HepG2 (cell line): Measurements from ENCODE around the gene NSMCE1. TPM values are rescaled to one million over a fixed set of nuclear protein-coding genes. Genes with fewer than 3 reads are reported as not detected.
A peak's percentile ranks its signal among the peaks of the same experiment; 100 is the strongest.

ENCODE experiments used
- ATAC-seq: fragments of 200-7000 bp; cut with Tn5 transposase; 3 replicates; pipeline ENCODE4 v1.9.1; 2020; ENCODE audit warnings: mild to moderate bottlenecking, moderate library complexity
- BruUV-seq: library from RNA; stranded (reverse); fragments of 400-500 nt; replicated peaks from 2 replicates; lab custom pipeline; 2021; lab: Mats Ljungman, UMichigan
- CTCF ChIA-PET: fragments of 300-600 bp; formaldehyde crosslinking; extraction: SDS; loops from one replicate; lab custom pipeline; 2021; ENCODE audit warnings: low total read pairs, inconsistent platforms, low intra/inter-chr PET ratio; lab: Yijun Ruan, JAX
- POLR2A ChIA-PET: fragments of 350-600 bp; sonication (Branson Sonifier 250); formaldehyde crosslinking; loops from one replicate; lab custom pipeline; 2020; ENCODE audit warnings: antibody characterized with exemption, inconsistent platforms; lab: Yijun Ruan, JAX
- DNase-seq: peaks from one replicate; pipeline ENCODE4 v3.0.0-alpha.2; 2015; ENCODE audit warnings: low spot score
- FAIRE-seq: peaks from 3 replicates; lab custom pipeline; 2011; peaks lifted over from hg19 to GRCh38; lab: Jason Lieb, UNC
- H2AFZ ChIP-seq: one replicate; pipeline ENCODE4 v1.6.1; 2011; ENCODE audit warnings: low read length, inconsistent platforms
- H3K27ac ChIP-seq: fragments of 300-600 bp; 3 replicates; pipeline ENCODE4 v1.8.0; 2011; ENCODE audit warnings: mixed run types, mild to moderate bottlenecking, mixed read lengths, low read length, inconsistent platforms; ENCODE audit not compliant: insufficient read depth; ENCODE audit errors: extremely low read length
- H3K27me3 ChIP-seq, 2 experiments: fragments of 200-600 bp in 1 of 2; 2 replicates in 1 of 2; 3 replicates in 1 of 2; pipeline versions ENCODE4 v1.6.0 to v1.8.0; 2011; ENCODE audit warnings: low read length in 2 of 2, mild to moderate bottlenecking in 2 of 2, moderate library complexity in 2 of 2, inconsistent platforms in 1 of 2; ENCODE audit not compliant: insufficient read depth in 2 of 2, control insufficient read depth in 1 of 2
- H3K36me3 ChIP-seq, 2 experiments: fragments of 200-600 bp in 1 of 2; replicated peaks in 1 of 2; 2 replicates in 1 of 2; 3 replicates in 1 of 2; pipeline versions ENCODE4 v1.5.1 to v1.8.0; 2011; ENCODE audit warnings: low read length in 2 of 2, inconsistent platforms in 1 of 2; ENCODE audit not compliant: insufficient read depth in 2 of 2, control insufficient read depth in 1 of 2
- H3K4me1 ChIP-seq: 2 replicates; pipeline ENCODE4 v1.5.1; 2012; ENCODE audit warnings: low read length, inconsistent platforms; ENCODE audit not compliant: insufficient read depth
- H3K4me2 ChIP-seq: 2 replicates; pipeline ENCODE4 v1.6.0; 2011; ENCODE audit warnings: low read depth, low read length, inconsistent platforms
- H3K4me3 ChIP-seq, 3 experiments: fragments of 200-600 bp in 1 of 3; sonication (generic), shearing (Covaris generic) in 1 of 3; replicated peaks in 1 of 3; 2 replicates each; pipeline ENCODE4 v1.5.1; 2011 to 2016; ENCODE audit warnings: low read length in 3 of 3, inconsistent platforms in 2 of 3, low read depth in 2 of 3, mild to moderate bottlenecking in 2 of 3, control low read depth in 1 of 3, mixed read lengths in 1 of 3; ENCODE audit not compliant: insufficient read depth in 1 of 3
- H3K79me2 ChIP-seq: one replicate; pipeline ENCODE4 v1.6.1; 2011; ENCODE audit warnings: low read length, inconsistent platforms; ENCODE audit not compliant: insufficient read depth
- H3K9ac ChIP-seq: 2 replicates; pipeline ENCODE4 v1.6.0; 2011; ENCODE audit warnings: mild to moderate bottlenecking, low read depth, low read length, inconsistent platforms; ENCODE audit not compliant: insufficient read depth
- H3K9me3 ChIP-seq: 2 replicates; pipeline ENCODE4 v1.5.1; 2012; ENCODE audit warnings: mild to moderate bottlenecking, low read length
- H4K20me1 ChIP-seq: 2 replicates; pipeline ENCODE4 v1.6.0; 2011; ENCODE audit warnings: inconsistent platforms, mild to moderate bottlenecking, low read length, moderate library complexity; ENCODE audit not compliant: insufficient read depth
- AGO2 ChIP-seq: fragments of 200-400 bp; formaldehyde crosslinking; optimal IDR thresholded peaks from 2 replicates; pipeline ENCODE3; 2017; ENCODE audit warnings: mild to moderate bottlenecking, low read depth, low read length, moderate library complexity
- AKAP8 ChIP-seq: sonication (generic); formaldehyde crosslinking; IDR thresholded peaks from 2 replicates; pipeline ENCODE4 v1.5.1; 2020; ENCODE audit warnings: mild to moderate bottlenecking, missing genetic modification reagents
- BCL3 ChIP-seq: sonication (generic); formaldehyde crosslinking; IDR thresholded peaks from 2 replicates; pipeline ENCODE4 v1.5.1; 2020; ENCODE audit warnings: mild to moderate bottlenecking, missing genetic modification reagents, moderate library complexity
- GLI4 ChIP-seq: sonication (generic); formaldehyde crosslinking; IDR thresholded peaks from 2 replicates; pipeline ENCODE4 v1.5.1; 2020; ENCODE audit warnings: missing genetic modification reagents, mild to moderate bottlenecking, moderate library complexity, borderline replicate concordance
- MTA1 ChIP-seq: sonication (generic); formaldehyde crosslinking; IDR thresholded peaks from 2 replicates; pipeline ENCODE4 v1.4.0; 2020; ENCODE audit warnings: missing genetic modification reagents, mild to moderate bottlenecking, borderline replicate concordance
- RBM39 ChIP-seq: fragments of 200-400 bp; formaldehyde crosslinking; IDR thresholded peaks from one replicate; pipeline ENCODE4 v1.6.1; 2018; ENCODE audit warnings: antibody characterized with exemption, mild to moderate bottlenecking, low read depth, low read length; ENCODE audit not compliant: poor library complexity, severe bottlenecking
- SSRP1 ChIP-seq: IDR thresholded peaks from 2 replicates; pipeline ENCODE4 v1.6.1; 2016; ENCODE audit warnings: control low read depth
- ZNF367 ChIP-seq: sonication (generic); formaldehyde crosslinking; IDR thresholded peaks from 2 replicates; pipeline ENCODE4 v1.4.0; 2020; ENCODE audit warnings: missing genetic modification reagents, borderline replicate concordance
- ZNF589 ChIP-seq: sonication (generic); formaldehyde crosslinking; conservative IDR thresholded peaks from 2 replicates; pipeline ENCODE4 v1.8.0; 2022; ENCODE audit warnings: mild to moderate bottlenecking, moderate library complexity, missing genetic modification reagents
- WGBS: methylation state at CpG from one replicate; pipeline ENCODE4 v1.1.6; 2017; ENCODE audit warnings: low lambda C conversion rate; 5-methylcytosine and 5-hydroxymethylcytosine counted together
- in situ Hi-C: cut with HindIII; loops from 2 replicates; pipeline ENCODE4 v1.10.0; 2017; ENCODE audit warnings: low pct_unique_long_range_greater_than_20kb; ENCODE audit not compliant: extremely low pct_ligation_motif_present
- intact Hi-C: fragments of 100-400 bp; cut with micrococcal nuclease; formaldehyde crosslinking; loops from one replicate; pipeline ENCODE4 v1.10.0; 2022; ENCODE audit not compliant: unreplicated experiment
- polyA plus RNA-seq, 8 experiments: library from polyadenylated mRNA; depleted of rRNA in 3 of 8; stranded (reverse) in 7 of 8; unstranded in 1 of 8; fragments of >200 nt; fragmentation: Illumina TruSeq in 4 of 8; extraction: Trizol in 4 of 8; gene quantifications; 2 replicates each; pipeline versions ENCODE4 v1.2.1 to v1.2.3, GENCODE V29; 2011 to 2016; ENCODE audit warnings: low read depth in 4 of 8, missing spikeins in 1 of 8, mixed read lengths in 1 of 8; ENCODE audit not compliant: insufficient read depth in 1 of 8
- total RNA-seq, 5 experiments: library from RNA; depleted of rRNA; stranded (reverse); fragments of >200 nt; fragmentation: Illumina TruSeq; extraction: Trizol; gene quantifications; 2 replicates each; pipeline ENCODE4 v1.2.3, GENCODE V29; 2016; ENCODE audit warnings: low read depth in 1 of 5

NSMCE1 gene
- total and polyA plus RNA-seq, 2 of the 13 experiments (the other 11 are each of a cell fraction or from before 2014, with no cell fraction given) = 42.7 to 52.9 TPM

- H3K79me2 ChIP-seq = no peaks in the 10 kb centered on the region
- WGBS = 90% methylated on average over 30 of the region's 30 CpGs
- ATAC-seq = peak; percentile 8; the same call in 1 of the 3 replicates
- no peak overlapping the region for H3K4me2 ChIP-seq
- intact Hi-C loops = no loop called here
- no TSS peak for BruUV-seq
- no peaks in the 10 kb centered on the region for H4K20me1 ChIP-seq
- in situ Hi-C loops = no loop called here
- H3K36me3 ChIP-seq = peaks cover 5 to 8% of the 10 kb centered on the region in 2 experiments; a peak in 3 of 5 replicates
- no peaks in the 10 kb centered on the region for H3K27me3 ChIP-seq
- no peak overlapping the region for H3K27ac ChIP-seq
- H3K4me3 ChIP-seq = no peak overlapping the region
- DNase-seq = no peak
- no peak overlapping the region for H2AFZ ChIP-seq
- H3K4me1 ChIP-seq = no peaks in the 10 kb centered on the region
- ChIA-PET CTCF (no interaction called here), POLR2A (interaction anchor here (2.8 kb wide), 1 partner anchor 19 kb away, joined by 12 read pairs; the partner anchor contains the start of gene KDM8)
- TF ChIP-seq ZNF589 (no peak), AKAP8 (CRISPR knock-in tag) (peak; percentile 52; the same call in 1 of the 2 replicates), AGO2 (peak; percentile 62), BCL3 (CRISPR knock-in tag) (0 out of 2 replicates have a peak, but pooled peaks have one; percentile 31), ZNF367 (CRISPR knock-in tag) (no peak), SSRP1 (CRISPR knock-in tag) (0 out of 2 replicates have a peak, but pooled peaks have one; percentile 13), MTA1 (CRISPR knock-in tag) (0 out of 2 replicates have a peak, but pooled peaks have one; percentile 44), RBM39 (peak; percentile 21), GLI4 (0 out of 2 replicates have a peak, but pooled peaks have one; percentile 40)
- H3K9me3 ChIP-seq = no peaks in the 10 kb centered on the region
- FAIRE-seq = no peak
- no peak overlapping the region for H3K9ac ChIP-seq
These were observed 46.0 kb downstream of the NSMCE1 start for GRCh38 chr16:27222249-27223225.
